SK-N-SH (cell line): ENCODE measurements around the gene CRTAP.

ENCODE experiments used
- CTCF ChIP-seq: fragments of 200-600 bp; sonication (generic); IDR thresholded peaks from 2 replicates; pipeline ENCODE4 v1.6.1; 2017; ENCODE audit warnings: antibody characterized with exemption, mild to moderate bottlenecking, moderate library complexity
- EP300 ChIP-seq, 2 experiments: IDR thresholded peaks; 2 replicates each; pipeline versions ENCODE4 v1.4.0 to v1.6.1; 2012; ENCODE audit warnings: borderline replicate concordance in 1 of 2, low read depth in 1 of 2, low read length in 1 of 2
- FOSL2 ChIP-seq: IDR thresholded peaks from 2 replicates; pipeline ENCODE4 v1.4.0; 2012; ENCODE audit warnings: low read depth, mild to moderate bottlenecking, moderate library complexity, borderline replicate concordance
- POLR2AphosphoS5 ChIP-seq: IDR thresholded peaks from 2 replicates; pipeline ENCODE4 v1.6.1; 2012; ENCODE audit warnings: low read depth, low read length
- REST ChIP-seq: IDR thresholded peaks from 2 replicates; pipeline ENCODE4 v1.6.1; 2012; ENCODE audit warnings: mild to moderate bottlenecking, low read depth, low read length, moderate library complexity
- RFX5 ChIP-seq: IDR thresholded peaks from 2 replicates; pipeline ENCODE4 v1.6.1; 2012; ENCODE audit warnings: mild to moderate bottlenecking, improper control_type of control experiment, low read length
- SIN3A ChIP-seq: IDR thresholded peaks from 2 replicates; pipeline ENCODE4 v1.6.1; 2012; ENCODE audit warnings: low read depth, mild to moderate bottlenecking, low read length, moderate library complexity, borderline replicate concordance
- TAF1 ChIP-seq: IDR thresholded peaks from 2 replicates; pipeline ENCODE4 v1.6.1; 2012; ENCODE audit warnings: low read depth, mild to moderate bottlenecking, low read length, moderate library complexity, borderline replicate concordance
- USF2 ChIP-seq: fragments of 150-350 bp; IDR thresholded peaks from 2 replicates; pipeline ENCODE4 v1.6.1; 2017; ENCODE audit warnings: antibody characterized with exemption, low read length, low read depth, borderline replicate concordance

- no peak for TF ChIP-seq CTCF
- TF ChIP-seq REST, result no peak
- TF ChIP-seq TAF1, result no peak
- no peak for TF ChIP-seq RFX5
- TF ChIP-seq SIN3A, result no peak
- no peak for TF ChIP-seq EP300 (IDR thresholded peaks at IDR 0.05; ENCODE audit: borderline replicate concordance in 1 of 2, low read depth in 1 of 2, low read length in 1 of 2)
- TF ChIP-seq POLR2AphosphoS5, result no peak
- no peak for TF ChIP-seq USF2
- no peak for TF ChIP-seq FOSL2
Measured at GRCh38 chr3:33145221-33145900, 31.5 kb downstream of the CRTAP start.
